Natural killer cell (primary cell): ENCODE measurements around the gene ADGRL2. TPM values are rescaled to one million over a fixed set of nuclear protein-coding genes. Genes with fewer than 3 reads are reported as not detected.
"Not testable (repeated sequence)": the region's sequence is repeated elsewhere in the genome, so short reads cannot be mapped to it uniquely, and the experiment has no call there.

Experiments used
- ATAC-seq, 3 donors: fragments of 150-1000 bp in 2 of 3; fragments of 200-7000 bp in 1 of 3; cut with Tn5 transposase; 1 replicate in 1 of 3; 2 replicates in 2 of 3; pipeline ENCODE4 v1.10.0; 2021; ENCODE audit warnings: mild to moderate bottlenecking in 2 of 3, moderate library complexity in 2 of 3
- DNase-seq, 2 donors: peaks; one replicate each; pipeline versions ENCODE4 v3.0.0 to v3.0.0-alpha.2; 2013 to 2021; ENCODE audit warnings: mixed read lengths in 1 of 2
- H3K27ac ChIP-seq: one replicate; pipeline ENCODE4 v1.5.1; 2013; ENCODE audit warnings: mild to moderate bottlenecking, low read length
- H3K27me3 ChIP-seq: one replicate; pipeline ENCODE4 v1.6.1; 2013; ENCODE audit warnings: low read length; ENCODE audit not compliant: control insufficient read depth, insufficient read depth
- H3K36me3 ChIP-seq: one replicate; pipeline ENCODE4 v1.6.1; 2013; ENCODE audit warnings: low read length; ENCODE audit not compliant: control insufficient read depth, insufficient read depth
- H3K4me1 ChIP-seq: one replicate; pipeline ENCODE4 v1.6.1; 2013; ENCODE audit warnings: low read length; ENCODE audit not compliant: control insufficient read depth, insufficient read depth
- H3K4me3 ChIP-seq: one replicate; pipeline ENCODE4 v1.5.1; 2013; ENCODE audit warnings: low read length
- H3K9me3 ChIP-seq: one replicate; pipeline ENCODE4 v1.6.1; 2013; ENCODE audit warnings: low read length; ENCODE audit not compliant: control insufficient read depth, insufficient read depth
- H3K27ac Mint-ChIP-seq, 2 donors: one replicate each; pipeline ENCODE4 v1.8.0; 2022; ENCODE audit warnings: mild to moderate bottlenecking in 2 of 2, mixed read lengths in 2 of 2, moderate library complexity in 1 of 2
- H3K27me3 Mint-ChIP-seq, 2 donors: one replicate each; pipeline ENCODE4 v1.8.0; 2022; ENCODE audit warnings: low read depth in 2 of 2, mixed read lengths in 2 of 2
- H3K36me3 Mint-ChIP-seq: one replicate; pipeline ENCODE4 v1.8.0; 2022; ENCODE audit warnings: mixed read lengths
- H3K4me1 Mint-ChIP-seq, 2 donors: one replicate each; pipeline ENCODE4 v1.8.0; 2022; ENCODE audit warnings: mixed read lengths in 2 of 2
- H3K4me3 Mint-ChIP-seq: one replicate; pipeline ENCODE4 v1.8.0; 2022; ENCODE audit warnings: mild to moderate bottlenecking, moderate library complexity, mixed read lengths
- H3K9me3 Mint-ChIP-seq, 2 donors: one replicate each; pipeline ENCODE4 v1.8.0; 2022; ENCODE audit warnings: mixed read lengths in 2 of 2
- WGBS: methylation state at CpG from one replicate; pipeline ENCODE4 v1.1.7; 2013; ENCODE audit warnings: missing lambda C conversion rate; ENCODE audit not compliant: insufficient coverage; 5-methylcytosine and 5-hydroxymethylcytosine counted together
- intact Hi-C: fragments of 100-400 bp; cut with micrococcal nuclease; formaldehyde crosslinking; loops from one replicate; pipeline ENCODE4 v1.14.2; 2022
- total RNA-seq, 4 donors: library from RNA; stranded (reverse); fragments of 120-200 nt in 1 of 4; gene quantifications; one replicate each; pipeline versions ENCODE4 v1.2.3 to v1.2.4, GENCODE V29; 2013 to 2022
- TF ChIP-seq, protein P1 (sequence below): fragments of 200-600 bp; IDR thresholded peaks from one replicate; pipeline ENCODE4 v1.8.0; 2022; ENCODE audit warnings: antibody characterized with exemption

ADGRL2 gene
- total RNA-seq, 3 donors from 2014 or later (not counting 1 experiment from before 2014, with no cell fraction given): not detected

DNA sequence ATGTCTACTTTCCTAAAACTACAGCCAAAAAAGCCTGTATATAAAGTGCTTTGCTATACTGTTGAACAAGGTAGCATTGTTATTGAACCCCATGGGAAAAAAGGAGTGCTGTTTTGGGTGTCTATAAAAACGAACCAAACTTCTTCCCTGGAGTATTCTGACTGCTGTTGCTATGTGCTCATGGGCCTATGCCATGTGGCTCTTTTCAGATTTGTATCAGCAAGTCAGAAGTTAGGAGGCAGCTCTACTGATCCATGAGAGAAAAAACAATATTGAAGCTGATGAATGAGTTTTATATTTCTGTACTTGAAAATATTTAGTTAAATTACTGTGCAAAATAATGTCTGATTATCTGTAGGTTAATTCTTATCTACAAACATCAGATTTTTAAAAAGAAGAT, 66.5 kb downstream of the ADGRL2 start:
- H3K27ac Mint-ChIP-seq: no peak overlapping the region
- WGBS: 30% methylated on average over 1 of the region's 1 CpG

DNA sequence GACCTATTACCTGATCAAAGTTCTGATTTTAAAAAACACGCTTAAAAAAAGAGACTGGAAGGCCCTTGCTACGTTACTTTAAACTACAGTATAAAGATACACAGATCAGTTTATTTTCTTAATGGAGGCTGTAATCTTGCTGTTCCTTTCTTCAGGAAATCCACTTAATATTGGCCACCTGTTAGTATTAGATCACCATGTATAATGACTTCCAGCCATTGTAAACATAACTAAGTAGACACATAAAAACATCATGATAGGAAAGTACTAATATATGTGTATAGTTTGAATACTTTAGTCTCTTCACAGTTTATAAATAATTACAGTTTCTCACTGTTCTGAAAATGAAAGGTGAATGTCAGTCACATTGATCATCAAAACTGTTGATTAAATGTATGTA, 68.6 kb downstream of the ADGRL2 start:
- no peak overlapping the region for H3K27ac ChIP-seq
- ATAC-seq (no peak), DNase-seq (no peak)
- WGBS: no CpG with 5 or more reads among the region's 2 CpGs
- no peaks in the 10 kb centered on the region for H3K27me3 ChIP-seq
- Mint-ChIP-seq H3K9me3 (peaks cover 2 to 9% of the 10 kb centered on the region in 2 donors), H3K27ac (no peak overlapping the region), H3K36me3 (no peaks in the 10 kb centered on the region), H3K27me3 (no peaks in the 10 kb centered on the region), H3K4me3 (no peak overlapping the region), H3K4me1 (no peaks in the 10 kb centered on the region)
- TF ChIP-seq, protein P1, sequence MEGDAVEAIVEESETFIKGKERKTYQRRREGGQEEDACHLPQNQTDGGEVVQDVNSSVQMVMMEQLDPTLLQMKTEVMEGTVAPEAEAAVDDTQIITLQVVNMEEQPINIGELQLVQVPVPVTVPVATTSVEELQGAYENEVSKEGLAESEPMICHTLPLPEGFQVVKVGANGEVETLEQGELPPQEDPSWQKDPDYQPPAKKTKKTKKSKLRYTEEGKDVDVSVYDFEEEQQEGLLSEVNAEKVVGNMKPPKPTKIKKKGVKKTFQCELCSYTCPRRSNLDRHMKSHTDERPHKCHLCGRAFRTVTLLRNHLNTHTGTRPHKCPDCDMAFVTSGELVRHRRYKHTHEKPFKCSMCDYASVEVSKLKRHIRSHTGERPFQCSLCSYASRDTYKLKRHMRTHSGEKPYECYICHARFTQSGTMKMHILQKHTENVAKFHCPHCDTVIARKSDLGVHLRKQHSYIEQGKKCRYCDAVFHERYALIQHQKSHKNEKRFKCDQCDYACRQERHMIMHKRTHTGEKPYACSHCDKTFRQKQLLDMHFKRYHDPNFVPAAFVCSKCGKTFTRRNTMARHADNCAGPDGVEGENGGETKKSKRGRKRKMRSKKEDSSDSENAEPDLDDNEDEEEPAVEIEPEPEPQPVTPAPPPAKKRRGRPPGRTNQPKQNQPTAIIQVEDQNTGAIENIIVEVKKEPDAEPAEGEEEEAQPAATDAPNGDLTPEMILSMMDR: no peak
- no peak overlapping the region for H3K4me3 ChIP-seq
- H3K9me3 ChIP-seq: no peaks in the 10 kb centered on the region
- intact Hi-C loops: no loop called here
- H3K36me3 ChIP-seq: no peaks in the 10 kb centered on the region
- no peaks in the 10 kb centered on the region for H3K4me1 ChIP-seq

More for the DNA sequence above, 66.5 kb downstream of the ADGRL2 start:
- no peak overlapping the region for H3K4me3 ChIP-seq
- H3K36me3 ChIP-seq: no peaks in the 10 kb centered on the region
- H3K36me3 Mint-ChIP-seq: no peaks in the 10 kb centered on the region
- no peaks in the 10 kb centered on the region for H3K4me1 ChIP-seq
- no peaks in the 10 kb centered on the region for H3K9me3 ChIP-seq
- no peaks in the 10 kb centered on the region for H3K27me3 Mint-ChIP-seq
- H3K27me3 ChIP-seq: no peaks in the 10 kb centered on the region
- intact Hi-C loops: no loop called here
- no peak overlapping the region for H3K27ac ChIP-seq
- H3K4me1 Mint-ChIP-seq: no peaks in the 10 kb centered on the region
- no peak overlapping the region for H3K4me3 Mint-ChIP-seq
- TF ChIP-seq, protein P1: no peak
- DNase-seq: no peak
- H3K9me3 Mint-ChIP-seq: peaks cover 2 to 9% of the 10 kb centered on the region in 2 donors
- ATAC-seq: no peak

DNA sequence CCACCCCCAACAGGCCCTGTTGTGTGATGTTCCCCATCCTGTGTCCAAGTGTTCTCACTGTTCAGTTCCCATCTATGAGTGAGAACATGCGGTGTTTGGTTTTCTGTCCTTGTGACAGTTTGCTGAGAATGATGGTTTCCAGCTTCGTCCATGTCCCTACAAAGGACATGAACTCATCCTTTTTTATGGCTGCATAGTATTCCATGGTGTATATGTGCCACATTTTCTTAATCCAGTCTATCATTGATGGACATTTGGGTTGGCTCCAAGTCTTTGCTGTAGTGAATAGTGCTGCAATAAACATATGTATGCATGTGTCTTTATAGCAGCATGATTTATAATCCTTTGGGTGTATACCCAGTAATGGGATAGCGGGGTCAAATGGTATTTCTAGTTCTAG, 70.4 kb downstream of the ADGRL2 start:
- H3K9me3 ChIP-seq, H3K4me1 ChIP-seq, intact Hi-C loops, H3K27me3 Mint-ChIP-seq, H3K27ac Mint-ChIP-seq, H3K36me3 ChIP-seq, H3K4me3 ChIP-seq, H3K27me3 ChIP-seq, H3K27ac ChIP-seq, DNase-seq, H3K4me1 Mint-ChIP-seq, H3K36me3 Mint-ChIP-seq, H3K9me3 Mint-ChIP-seq, ATAC-seq, H3K4me3 Mint-ChIP-seq: not testable (repeated sequence)
- WGBS: 83% methylated on average over 1 of the region's 3 CpGs

DNA sequence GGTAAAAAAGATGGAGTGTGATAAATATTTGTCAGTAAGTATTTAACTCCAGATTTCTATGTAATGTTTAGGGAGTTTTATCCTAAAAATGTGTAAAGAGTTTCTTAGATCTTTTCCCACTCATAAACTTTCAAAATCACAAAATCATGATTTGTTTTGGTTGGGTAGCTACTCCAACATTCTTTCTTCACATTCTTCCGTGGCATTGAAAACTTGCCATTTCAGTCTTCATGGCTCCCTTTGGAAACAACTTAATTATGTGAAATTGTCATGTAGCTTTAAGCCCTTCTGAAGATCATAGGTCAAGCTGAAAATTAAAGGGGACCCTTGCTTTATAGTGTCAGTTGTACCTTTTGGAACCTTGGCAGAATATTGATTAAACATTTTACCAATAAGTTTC, 73.2 kb downstream of the ADGRL2 start:
- H3K4me3 Mint-ChIP-seq: no peak overlapping the region
- H3K4me3 ChIP-seq: no peak overlapping the region
- H3K36me3 ChIP-seq: no peaks in the 10 kb centered on the region
- TF ChIP-seq, protein P1: no peak
- H3K9me3 ChIP-seq: no peaks in the 10 kb centered on the region
- H3K4me1 Mint-ChIP-seq: no peaks in the 10 kb centered on the region
- no peaks in the 10 kb centered on the region for H3K27me3 ChIP-seq
- no peaks in the 10 kb centered on the region for H3K27me3 Mint-ChIP-seq
- no peak for ATAC-seq
- H3K9me3 Mint-ChIP-seq: peaks cover 2 to 3% of the 10 kb centered on the region in 2 donors
- H3K27ac ChIP-seq: no peak overlapping the region
- intact Hi-C loops: no loop called here
- WGBS: no CpG with 5 or more reads among the region's 1 CpG
- no peaks in the 10 kb centered on the region for H3K36me3 Mint-ChIP-seq
- H3K4me1 ChIP-seq: no peaks in the 10 kb centered on the region
- no peak overlapping the region for H3K27ac Mint-ChIP-seq
- no peak for DNase-seq
